ENCODE data around the gene SUMO4. TPM values are rescaled to one million over a fixed set of nuclear protein-coding genes. Genes with fewer than 3 reads are reported as not detected.
"Not testable (repeated sequence)": the region's sequence is repeated elsewhere in the genome, so short reads cannot be mapped to it uniquely, and the experiment has no call there.

The SUMO4 gene
- total RNA-seq, 1 donor from 2014 or later, result 9.6 TPM

DNA sequence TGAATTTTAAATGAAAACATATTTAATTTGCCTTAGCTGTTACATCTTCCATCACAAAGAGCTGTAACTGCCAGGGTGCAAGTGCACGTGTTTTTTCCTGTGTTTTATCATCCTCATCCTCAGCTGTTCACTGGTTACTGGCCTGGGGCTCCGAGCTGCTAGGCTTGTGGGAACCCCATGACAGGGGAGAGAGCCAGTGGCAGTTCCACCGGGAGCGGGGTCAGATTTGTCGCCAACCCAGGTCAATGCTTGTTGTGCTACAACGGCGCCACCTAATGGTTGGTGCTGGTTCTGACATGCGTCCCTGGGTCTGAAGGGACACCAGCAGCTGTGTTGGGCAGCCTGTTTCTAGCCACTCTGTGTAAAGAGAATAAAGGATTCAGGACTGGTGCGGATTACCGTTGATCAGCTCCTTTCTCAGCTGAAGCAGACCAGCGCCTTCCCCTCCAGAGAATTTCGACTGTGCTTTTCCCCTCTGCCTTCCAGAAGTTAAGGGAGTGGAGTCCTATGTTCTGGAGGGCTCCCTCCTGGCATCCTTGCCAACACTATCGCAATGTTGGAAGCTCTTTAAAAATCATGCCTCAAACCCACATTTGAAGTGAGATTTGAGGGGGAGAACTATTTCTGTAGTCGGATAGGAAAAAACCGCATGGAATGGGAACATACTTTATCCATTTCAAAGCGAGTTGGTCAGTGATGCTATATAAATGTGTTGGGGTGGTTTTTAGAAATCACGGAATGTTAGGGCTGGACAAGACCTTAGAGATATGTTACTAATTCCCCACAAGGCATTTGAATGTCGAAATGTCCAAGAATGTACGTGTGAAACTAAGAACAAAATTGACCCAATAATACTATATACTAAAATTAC lies 32.1 kb downstream of the SUMO4 start:
- intact Hi-C loops (cut with micrococcal nuclease), result loop anchor here (1.0 to 10.0 kb wide), 4 partner anchors 85 to 487 kb away; no protein-coding TSS in a partner anchor

GRCh38 chr6:149433405-149433804 lies 33.3 kb downstream of the SUMO4 start:
- intact Hi-C loops (cut with micrococcal nuclease), result loop anchor here (10.0 kb wide), 1 partner anchor 489 kb away; no protein-coding TSS in a partner anchor

DNA sequence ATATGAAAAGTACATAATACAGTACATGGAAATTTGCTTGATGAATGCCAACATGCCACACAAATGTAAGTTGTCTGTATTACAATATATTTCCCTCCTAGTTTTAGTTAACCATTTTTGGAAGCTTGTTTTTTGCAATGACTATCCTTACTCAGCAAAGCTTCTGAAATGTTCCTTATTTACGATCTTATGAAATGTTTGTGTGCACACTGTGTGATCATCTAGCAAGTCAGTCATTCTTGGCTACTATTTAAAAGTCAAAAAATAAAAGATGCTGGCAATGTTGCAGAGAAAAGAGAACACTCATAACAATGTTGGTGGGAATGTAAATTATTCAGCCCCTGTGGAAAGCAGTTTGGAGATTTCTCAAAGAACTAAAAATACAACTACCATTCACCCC lies 33.8 kb downstream of the SUMO4 start:
- intact Hi-C loops (cut with micrococcal nuclease), result loop anchor here (10.0 kb wide), 1 partner anchor 489 kb away; no protein-coding TSS in a partner anchor

DNA sequence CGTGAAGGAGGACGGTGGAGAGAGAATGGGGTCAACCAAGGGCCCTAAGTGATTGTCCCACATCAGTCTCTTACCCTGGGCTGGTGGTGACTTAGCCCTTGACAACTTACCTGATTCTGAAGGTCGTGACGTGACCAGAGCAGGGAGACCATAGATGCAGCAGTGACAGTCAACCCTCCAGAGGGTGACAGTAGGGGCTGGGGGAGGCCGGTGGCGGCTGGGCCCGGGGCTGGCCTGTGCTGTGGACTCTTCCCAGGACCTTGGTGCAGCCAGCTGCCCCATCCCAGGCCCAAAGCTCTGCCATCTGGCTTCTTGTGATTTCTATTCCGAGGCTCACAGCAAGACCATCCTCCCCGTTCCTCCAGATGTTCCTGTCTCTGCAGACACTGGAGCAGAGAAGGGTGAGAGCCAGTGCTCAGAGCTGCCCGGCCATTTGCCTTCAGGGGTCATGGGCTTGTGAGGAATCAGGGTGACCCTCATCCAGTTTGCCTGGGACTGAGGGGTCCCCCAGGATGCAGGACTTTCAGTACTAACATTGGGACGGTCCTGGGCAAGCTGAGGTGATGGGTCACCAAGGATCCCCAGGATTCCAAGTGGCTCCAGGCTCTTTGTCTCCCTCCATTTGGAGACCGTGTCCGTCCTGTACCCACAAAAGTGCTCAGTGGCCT lies 36.0 kb downstream of the SUMO4 start:
- intact Hi-C loops (cut with micrococcal nuclease), result loop anchor here (10.0 kb wide), 1 partner anchor 491 kb away; no protein-coding TSS in a partner anchor

- intact Hi-C loops (cut with micrococcal nuclease), result loop anchor here (10.0 kb wide), 1 partner anchor 492 kb away; no protein-coding TSS in a partner anchor
These were observed 36.6 kb downstream of the SUMO4 start for GRCh38 chr6:149436647-149437046.

GRCh38 chr6:149437212-149437611 lies 37.1 kb downstream of the SUMO4 start:
- intact Hi-C loops (cut with micrococcal nuclease), result loop anchor here (10.0 kb wide), 1 partner anchor 492 kb away; no protein-coding TSS in a partner anchor

GRCh38 chr6:149438855-149439254 lies 38.8 kb downstream of the SUMO4 start:
- intact Hi-C loops (cut with micrococcal nuclease), result loop anchor here (10.0 kb wide), 1 partner anchor 494 kb away; no protein-coding TSS in a partner anchor

DNA sequence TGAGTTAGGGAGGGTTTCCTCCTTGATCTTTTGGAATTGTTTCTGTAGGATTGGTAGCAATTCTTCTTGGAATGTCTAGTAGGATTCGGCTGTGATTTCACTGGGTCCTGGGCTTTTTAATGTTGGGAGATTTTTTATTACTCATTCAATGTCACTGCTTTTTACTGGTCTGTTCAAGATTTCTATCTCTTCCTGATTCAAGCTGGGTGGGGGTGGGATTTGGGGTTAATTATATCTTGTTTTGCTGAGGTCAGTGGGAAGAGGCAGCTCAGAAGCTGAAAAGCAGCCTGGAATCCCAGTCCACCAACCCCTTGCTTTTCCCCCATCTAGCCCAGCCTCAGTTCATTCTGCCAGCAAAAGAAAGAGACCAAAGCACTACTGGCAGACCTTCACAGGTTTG lies 39.6 kb downstream of the SUMO4 start:
- intact Hi-C loops (cut with micrococcal nuclease), result loop anchor here (10.0 kb wide), 1 partner anchor 495 kb away; no protein-coding TSS in a partner anchor

GRCh38 chr6:149440735-149441671 lies 40.9 kb downstream of the SUMO4 start:
- intact Hi-C loops (cut with micrococcal nuclease), result no loop called here

DNA sequence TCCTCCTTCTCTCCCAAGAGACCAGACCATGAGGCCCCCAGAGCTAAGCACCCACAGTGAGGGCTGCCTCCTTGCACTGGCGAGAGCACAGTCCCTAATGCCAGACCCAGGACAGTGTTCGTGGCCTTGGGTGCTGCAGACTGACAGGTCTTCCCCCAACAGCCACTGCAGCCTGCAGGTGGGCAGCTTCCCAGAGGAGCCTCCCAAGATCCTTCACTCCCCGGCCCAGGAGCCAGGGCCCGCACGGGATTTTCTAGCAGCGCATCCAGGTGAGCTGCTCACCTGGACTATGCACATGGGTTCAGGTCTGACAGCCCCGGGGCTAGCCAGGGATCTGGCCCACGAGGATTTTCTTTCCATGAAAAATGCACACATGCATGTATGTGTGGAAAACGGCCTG lies 41.7 kb downstream of the SUMO4 start:
- intact Hi-C loops (cut with micrococcal nuclease), result no loop called here

GRCh38 chr6:149443411-149444181 lies 43.5 kb downstream of the SUMO4 start:
- intact Hi-C loops (cut with micrococcal nuclease), result no loop called here

GRCh38 chr6:149444360-149445094 lies 44.5 kb downstream of the SUMO4 start:
- intact Hi-C loops (cut with micrococcal nuclease), result not testable (repeated sequence)

GRCh38 chr6:149445095-149445466 lies 45.0 kb downstream of the SUMO4 start:
- intact Hi-C loops (cut with micrococcal nuclease), result no loop called here

GRCh38 chr6:149445573-149445972 lies 45.5 kb downstream of the SUMO4 start:
- intact Hi-C loops (cut with micrococcal nuclease), result no loop called here

GRCh38 chr6:149446791-149447376 lies 46.8 kb downstream of the SUMO4 start:
- intact Hi-C loops (cut with micrococcal nuclease), result no loop called here

- intact Hi-C loops (cut with micrococcal nuclease), result no loop called here
These were observed 48.9 kb downstream of the SUMO4 start for GRCh38 chr6:149448821-149449453.

DNA sequence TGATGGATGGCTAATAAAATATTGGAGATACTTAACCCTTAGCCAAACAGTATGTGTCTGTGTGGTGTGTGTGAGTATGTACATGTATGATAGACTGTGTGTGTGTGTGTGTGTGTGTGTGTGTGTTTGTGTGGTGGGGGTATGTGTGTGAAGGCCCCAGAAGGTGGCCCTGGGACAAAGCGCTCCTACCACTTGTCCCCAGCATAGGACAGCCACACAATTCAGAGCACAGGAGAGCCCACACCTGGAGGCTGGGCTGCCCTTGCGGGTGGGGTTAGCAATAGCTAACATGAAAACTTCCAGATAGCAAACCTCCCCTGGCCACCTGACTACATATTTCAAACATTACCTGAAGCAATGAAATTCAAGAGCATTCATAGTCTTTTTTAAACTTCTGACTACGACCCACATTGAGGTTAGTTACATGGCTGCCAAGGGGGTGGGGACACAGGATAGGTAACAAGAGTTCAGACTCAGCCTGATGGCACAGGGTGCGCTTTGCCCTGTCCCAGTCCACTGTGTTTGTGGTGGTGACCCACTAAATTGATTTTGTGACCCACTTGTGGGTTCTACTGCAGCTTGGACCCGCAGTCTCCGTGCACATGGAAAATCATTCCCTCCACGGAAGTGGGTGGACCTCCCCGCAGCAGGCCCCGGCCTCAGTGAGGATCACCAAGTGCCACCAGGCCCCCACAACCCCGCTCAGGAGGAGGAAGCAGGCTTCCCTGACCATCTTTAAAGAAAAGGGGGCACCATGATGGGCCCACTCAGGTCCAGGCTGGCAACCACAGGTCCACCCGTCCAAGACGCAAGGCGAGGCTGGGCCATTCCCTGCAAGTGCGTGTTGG lies 50.0 kb downstream of the SUMO4 start:
- intact Hi-C loops (cut with micrococcal nuclease), result no loop called here
